Upper lobe of left lung (tissue), 4 donors: ENCODE measurements around the gene DDC.

Source experiments
- POLR2A ChIP-seq, 4 donors: fragments of 450-650 bp; IDR thresholded peaks; one replicate each; pipeline ENCODE4 v1.5.1; 2016 to 2017; ENCODE audit warnings: antibody characterized with exemption in 4 of 4, mild to moderate bottlenecking in 2 of 4
- TF ChIP-seq, protein P1 (sequence below), 6 experiments: fragments of 450-650 bp in 4 of 6; fragments of 200-600 bp in 2 of 6; sonication (generic) in 2 of 6; IDR thresholded peaks; one replicate each; pipeline ENCODE4 v1.5.1; 2016 to 2019; ENCODE audit warnings: antibody characterized with exemption in 6 of 6

DNA sequence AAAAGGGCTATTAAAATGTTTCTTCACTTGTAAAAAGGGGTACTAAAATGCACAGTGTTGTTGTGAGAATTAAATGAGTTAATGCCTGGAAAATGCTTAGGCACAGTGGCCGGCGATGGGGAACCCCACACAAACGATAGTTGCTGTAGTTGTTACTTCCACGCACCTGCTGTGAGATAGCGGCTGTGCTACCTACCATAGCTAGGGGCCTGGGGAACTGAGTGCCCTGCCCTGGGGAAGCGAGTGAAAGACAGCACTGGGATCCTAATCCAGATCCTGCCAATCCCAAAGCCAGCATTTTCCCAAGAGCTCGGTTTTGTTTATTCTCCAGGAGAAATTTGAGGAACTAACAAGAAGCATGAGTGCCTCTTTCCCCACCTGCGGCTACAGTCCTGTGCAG lies 27.8 kb downstream of the DDC start:
- no peak for TF ChIP-seq POLR2A (IDR thresholded peaks at IDR 0.05)
- TF ChIP-seq, protein P1, sequence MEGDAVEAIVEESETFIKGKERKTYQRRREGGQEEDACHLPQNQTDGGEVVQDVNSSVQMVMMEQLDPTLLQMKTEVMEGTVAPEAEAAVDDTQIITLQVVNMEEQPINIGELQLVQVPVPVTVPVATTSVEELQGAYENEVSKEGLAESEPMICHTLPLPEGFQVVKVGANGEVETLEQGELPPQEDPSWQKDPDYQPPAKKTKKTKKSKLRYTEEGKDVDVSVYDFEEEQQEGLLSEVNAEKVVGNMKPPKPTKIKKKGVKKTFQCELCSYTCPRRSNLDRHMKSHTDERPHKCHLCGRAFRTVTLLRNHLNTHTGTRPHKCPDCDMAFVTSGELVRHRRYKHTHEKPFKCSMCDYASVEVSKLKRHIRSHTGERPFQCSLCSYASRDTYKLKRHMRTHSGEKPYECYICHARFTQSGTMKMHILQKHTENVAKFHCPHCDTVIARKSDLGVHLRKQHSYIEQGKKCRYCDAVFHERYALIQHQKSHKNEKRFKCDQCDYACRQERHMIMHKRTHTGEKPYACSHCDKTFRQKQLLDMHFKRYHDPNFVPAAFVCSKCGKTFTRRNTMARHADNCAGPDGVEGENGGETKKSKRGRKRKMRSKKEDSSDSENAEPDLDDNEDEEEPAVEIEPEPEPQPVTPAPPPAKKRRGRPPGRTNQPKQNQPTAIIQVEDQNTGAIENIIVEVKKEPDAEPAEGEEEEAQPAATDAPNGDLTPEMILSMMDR (IDR thresholded peaks at IDR 0.05), result no peak
